HUES48 (cell line): ENCODE data around the gene TECR.
"Not testable (repeated sequence)": the region's sequence is repeated elsewhere in the genome, so short reads cannot be mapped to it uniquely, and the experiment has no call there.

ENCODE experiments used
- H3K27ac ChIP-seq: one replicate; pipeline ENCODE4 v1.7.0; 2013; ENCODE audit warnings: low read depth, low read length, inconsistent platforms
- H3K27me3 ChIP-seq: 2 replicates; pipeline ENCODE4 v1.6.1; 2013; ENCODE audit warnings: mild to moderate bottlenecking, low read length; ENCODE audit not compliant: control insufficient read depth, insufficient read depth
- H3K36me3 ChIP-seq: 2 replicates; pipeline ENCODE4 v1.6.1; 2013; ENCODE audit warnings: low read length; ENCODE audit not compliant: control insufficient read depth, insufficient read depth
- H3K4me1 ChIP-seq: 2 replicates; pipeline ENCODE4 v1.6.1; 2013; ENCODE audit warnings: mild to moderate bottlenecking, low read length; ENCODE audit not compliant: control insufficient read depth, insufficient read depth
- H3K4me3 ChIP-seq: 2 replicates; pipeline ENCODE4 v1.5.1; 2013; ENCODE audit warnings: mild to moderate bottlenecking, low read depth, low read length
- H3K9ac ChIP-seq: 2 replicates; pipeline ENCODE4 v1.6.1; 2013; ENCODE audit warnings: mild to moderate bottlenecking, low read depth, low read length, moderate library complexity
- H3K9me3 ChIP-seq: 2 replicates; pipeline ENCODE4 v1.6.1; 2013; ENCODE audit warnings: low read length; ENCODE audit not compliant: control insufficient read depth, insufficient read depth

TECR gene

GRCh38 chr19:14542711-14543328 lies 13.4 kb downstream of the TECR start:
- Histone ChIP-seq H3K4me1 (peaks cover 4% of the 10 kb centered on the region; the same call in 1 of the 2 replicates), H3K36me3 (no peaks in the 10 kb centered on the region), H3K9me3 (no peaks in the 10 kb centered on the region), H3K9ac (no peak overlapping the region), H3K27me3 (no peaks in the 10 kb centered on the region), H3K27ac (peak overlapping the region; percentile 55), H3K4me3 (no peak overlapping the region)

GRCh38 chr19:14544047-14544446 lies 14.7 kb downstream of the TECR start:
- H3K9ac ChIP-seq, result no peak overlapping the region
- H3K4me3 ChIP-seq, result no peak overlapping the region
- no peaks in the 10 kb centered on the region for H3K9me3 ChIP-seq
- no peak overlapping the region for H3K27ac ChIP-seq
- H3K36me3 ChIP-seq, result no peaks in the 10 kb centered on the region
- peaks cover 4% of the 10 kb centered on the region; the same call in 1 of the 2 replicates for H3K4me1 ChIP-seq
- H3K27me3 ChIP-seq, result no peaks in the 10 kb centered on the region

- Histone ChIP-seq H3K4me1 (peaks cover 4% of the 10 kb centered on the region; the same call in 1 of the 2 replicates), H3K36me3 (no peaks in the 10 kb centered on the region), H3K4me3 (no peak overlapping the region), H3K9me3 (no peaks in the 10 kb centered on the region), H3K9ac (no peak overlapping the region), H3K27ac (no peak overlapping the region), H3K27me3 (no peaks in the 10 kb centered on the region)
Observed at GRCh38 chr19:14544977-14545715, 15.8 kb downstream of the TECR start.

GRCh38 chr19:14545716-14546082 lies 16.3 kb downstream of the TECR start:
- Histone ChIP-seq H3K27ac (no peak overlapping the region), H3K27me3 (no peaks in the 10 kb centered on the region), H3K4me1 (peaks cover 4% of the 10 kb centered on the region; the same call in 1 of the 2 replicates), H3K9me3 (no peaks in the 10 kb centered on the region), H3K36me3 (no peaks in the 10 kb centered on the region), H3K9ac (no peak overlapping the region), H3K4me3 (no peak overlapping the region)

GRCh38 chr19:14550201-14550754 lies 20.9 kb downstream of the TECR start:
- no peaks in the 10 kb centered on the region for H3K9me3 ChIP-seq
- H3K27ac ChIP-seq, result no peak overlapping the region
- H3K9ac ChIP-seq, result no peak overlapping the region
- no peak overlapping the region for H3K4me3 ChIP-seq
- H3K27me3 ChIP-seq, result no peaks in the 10 kb centered on the region
- no peaks in the 10 kb centered on the region for H3K4me1 ChIP-seq
- no peaks in the 10 kb centered on the region for H3K36me3 ChIP-seq

- H3K4me1 ChIP-seq, H3K4me3 ChIP-seq, H3K36me3 ChIP-seq, H3K27me3 ChIP-seq, H3K9me3 ChIP-seq, H3K27ac ChIP-seq, H3K9ac ChIP-seq: not testable (repeated sequence)
Observed at GRCh38 chr19:14551134-14552005, 22.0 kb downstream of the TECR start.

- not testable (repeated sequence) for H3K9me3 ChIP-seq
Observed at GRCh38 chr19:14552006-14552360, 22.6 kb downstream of the TECR start.

GRCh38 chr19:14553042-14553938 lies 23.9 kb downstream of the TECR start:
- no peaks in the 10 kb centered on the region for H3K4me1 ChIP-seq
- H3K27ac ChIP-seq, result no peak overlapping the region
- H3K27me3 ChIP-seq, result no peaks in the 10 kb centered on the region
- no peaks in the 10 kb centered on the region for H3K9me3 ChIP-seq
- H3K9ac ChIP-seq, result no peak overlapping the region
- no peaks in the 10 kb centered on the region for H3K36me3 ChIP-seq
- no peak overlapping the region for H3K4me3 ChIP-seq

More at GRCh38 chr19:14552006-14552360, 22.6 kb downstream of the TECR start:
- not testable (repeated sequence) for H3K27me3 ChIP-seq, H3K9ac ChIP-seq, H3K4me1 ChIP-seq, H3K27ac ChIP-seq, H3K4me3 ChIP-seq, H3K36me3 ChIP-seq

GRCh38 chr19:14553939-14554243 lies 24.5 kb downstream of the TECR start:
- Histone ChIP-seq H3K4me3 (no peak overlapping the region), H3K4me1 (no peaks in the 10 kb centered on the region), H3K27me3 (no peaks in the 10 kb centered on the region), H3K27ac (no peak overlapping the region), H3K9ac (no peak overlapping the region), H3K9me3 (no peaks in the 10 kb centered on the region), H3K36me3 (no peaks in the 10 kb centered on the region)

GRCh38 chr19:14554382-14554812 lies 25.0 kb downstream of the TECR start:
- Histone ChIP-seq H3K27ac (no peak overlapping the region), H3K4me1 (no peaks in the 10 kb centered on the region), H3K4me3 (no peak overlapping the region), H3K9me3 (no peaks in the 10 kb centered on the region), H3K27me3 (no peaks in the 10 kb centered on the region), H3K9ac (no peak overlapping the region), H3K36me3 (no peaks in the 10 kb centered on the region)
